Brain microvascular endothelial cell (primary cell): ENCODE data around the gene USP22.

Experiments
- DNase-seq: peaks from one replicate; pipeline ENCODE4 v3.0.0-alpha.2; 2020
- H3K27ac ChIP-seq: fragments of 250-450 bp; sonication (Bioruptor Pico); 2 replicates; pipeline ENCODE4 v1.5.1; 2020; ENCODE audit warnings: mild to moderate bottlenecking, moderate library complexity
- H3K27me3 ChIP-seq: fragments of 250-450 bp; sonication (Bioruptor Pico); replicated peaks from 2 replicates; pipeline ENCODE4 v1.5.1; 2020; ENCODE audit warnings: mild to moderate bottlenecking
- H3K36me3 ChIP-seq: fragments of 250-450 bp; sonication (Bioruptor Pico); replicated peaks from 2 replicates; pipeline ENCODE4 v1.5.1; 2020; ENCODE audit warnings: mild to moderate bottlenecking
- H3K4me3 ChIP-seq: 2 replicates; pipeline ENCODE4 v1.5.1; 2011; ENCODE audit warnings: low read depth, mild to moderate bottlenecking, control low read depth, low read length, moderate library complexity
- in situ Hi-C: cut with HindIII; loops from 2 replicates; pipeline ENCODE4 v1.10.0; 2017; ENCODE audit warnings: low sequenced_read_pairs, low pct_ligation_motif_present
- TF ChIP-seq, protein P1 (sequence below): IDR thresholded peaks from 2 replicates; pipeline ENCODE4 v1.5.1; 2011; ENCODE audit warnings: low read depth, mild to moderate bottlenecking, moderate library complexity, low read length, control low read depth, inconsistent platforms; ENCODE audit errors: missing control alignments

USP22 gene

GRCh38 chr17:21015564-21015963 lies 27.2 kb downstream of the USP22 start:
- TF ChIP-seq, protein P1, sequence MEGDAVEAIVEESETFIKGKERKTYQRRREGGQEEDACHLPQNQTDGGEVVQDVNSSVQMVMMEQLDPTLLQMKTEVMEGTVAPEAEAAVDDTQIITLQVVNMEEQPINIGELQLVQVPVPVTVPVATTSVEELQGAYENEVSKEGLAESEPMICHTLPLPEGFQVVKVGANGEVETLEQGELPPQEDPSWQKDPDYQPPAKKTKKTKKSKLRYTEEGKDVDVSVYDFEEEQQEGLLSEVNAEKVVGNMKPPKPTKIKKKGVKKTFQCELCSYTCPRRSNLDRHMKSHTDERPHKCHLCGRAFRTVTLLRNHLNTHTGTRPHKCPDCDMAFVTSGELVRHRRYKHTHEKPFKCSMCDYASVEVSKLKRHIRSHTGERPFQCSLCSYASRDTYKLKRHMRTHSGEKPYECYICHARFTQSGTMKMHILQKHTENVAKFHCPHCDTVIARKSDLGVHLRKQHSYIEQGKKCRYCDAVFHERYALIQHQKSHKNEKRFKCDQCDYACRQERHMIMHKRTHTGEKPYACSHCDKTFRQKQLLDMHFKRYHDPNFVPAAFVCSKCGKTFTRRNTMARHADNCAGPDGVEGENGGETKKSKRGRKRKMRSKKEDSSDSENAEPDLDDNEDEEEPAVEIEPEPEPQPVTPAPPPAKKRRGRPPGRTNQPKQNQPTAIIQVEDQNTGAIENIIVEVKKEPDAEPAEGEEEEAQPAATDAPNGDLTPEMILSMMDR, result no peak
- no peak overlapping the region for H3K4me3 ChIP-seq
- H3K36me3 ChIP-seq, result peaks cover 97% of the 10 kb centered on the region
- DNase-seq, result no peak
- no peak overlapping the region for H3K27ac ChIP-seq
- H3K27me3 ChIP-seq, result no peaks in the 10 kb centered on the region
- in situ Hi-C loops, result no loop called here

- no peak overlapping the region for H3K4me3 ChIP-seq
- in situ Hi-C loops, result no loop called here
- H3K27me3 ChIP-seq, result no peaks in the 10 kb centered on the region
- peak overlapping the region; percentile 45 for H3K27ac ChIP-seq
- TF ChIP-seq, protein P1, result no peak
- DNase-seq, result no peak
- H3K36me3 ChIP-seq, result peaks cover 99% of the 10 kb centered on the region
Observed at GRCh38 chr17:21014498-21014897, 28.3 kb downstream of the USP22 start.

DNA sequence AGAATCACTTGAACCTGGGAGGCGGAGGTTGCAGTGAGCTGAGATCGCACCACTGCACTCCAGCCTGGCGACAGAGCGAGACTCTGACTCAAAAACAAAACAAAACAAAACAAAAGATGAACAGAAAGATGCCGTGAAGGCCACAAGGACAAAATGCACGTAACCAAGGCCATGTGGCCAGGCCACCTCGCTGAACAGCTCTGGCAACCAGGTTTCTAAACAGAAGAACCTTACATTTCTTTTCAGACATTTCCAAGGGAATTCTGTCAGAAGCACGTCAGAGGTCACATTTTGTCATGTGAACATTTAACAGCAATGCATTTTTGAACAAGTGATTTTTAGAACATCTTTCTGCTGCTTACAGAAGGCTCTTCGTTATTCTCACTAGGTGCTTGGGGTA lies 28.8 kb downstream of the USP22 start:
- Histone ChIP-seq H3K36me3 (peaks cover 98% of the 10 kb centered on the region), H3K4me3 (no peak overlapping the region), H3K27ac (peak overlapping the region; percentile 45), H3K27me3 (no peaks in the 10 kb centered on the region)
- in situ Hi-C loops, result no loop called here
- DNase-seq, result peak; percentile 28
- TF ChIP-seq, protein P1, result no peak

DNA sequence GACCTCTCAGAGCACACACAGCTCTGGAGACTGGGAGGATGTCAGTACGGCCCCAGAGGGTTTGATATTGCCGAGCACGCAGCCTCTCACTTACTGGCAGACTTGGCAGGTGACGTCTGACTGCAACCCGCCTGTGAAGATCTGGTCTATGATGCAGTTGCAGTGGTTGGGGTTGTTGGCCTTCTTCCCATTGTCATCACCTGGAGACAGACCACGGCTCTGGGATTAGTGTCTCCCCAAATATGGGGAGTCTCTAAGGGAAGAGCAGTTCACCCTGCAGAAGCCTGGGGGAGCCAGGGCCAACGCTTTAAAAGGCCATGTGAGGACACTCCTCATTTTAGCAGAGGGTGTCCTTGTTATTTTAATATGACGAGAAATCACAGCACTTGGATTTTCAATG lies 30.1 kb downstream of the USP22 start:
- Histone ChIP-seq H3K4me3 (no peak overlapping the region), H3K27me3 (no peaks in the 10 kb centered on the region), H3K27ac (no peak overlapping the region), H3K36me3 (peaks cover 97% of the 10 kb centered on the region)
- TF ChIP-seq, protein P1, result no peak
- DNase-seq, result no peak
- in situ Hi-C loops, result no loop called here

DNA sequence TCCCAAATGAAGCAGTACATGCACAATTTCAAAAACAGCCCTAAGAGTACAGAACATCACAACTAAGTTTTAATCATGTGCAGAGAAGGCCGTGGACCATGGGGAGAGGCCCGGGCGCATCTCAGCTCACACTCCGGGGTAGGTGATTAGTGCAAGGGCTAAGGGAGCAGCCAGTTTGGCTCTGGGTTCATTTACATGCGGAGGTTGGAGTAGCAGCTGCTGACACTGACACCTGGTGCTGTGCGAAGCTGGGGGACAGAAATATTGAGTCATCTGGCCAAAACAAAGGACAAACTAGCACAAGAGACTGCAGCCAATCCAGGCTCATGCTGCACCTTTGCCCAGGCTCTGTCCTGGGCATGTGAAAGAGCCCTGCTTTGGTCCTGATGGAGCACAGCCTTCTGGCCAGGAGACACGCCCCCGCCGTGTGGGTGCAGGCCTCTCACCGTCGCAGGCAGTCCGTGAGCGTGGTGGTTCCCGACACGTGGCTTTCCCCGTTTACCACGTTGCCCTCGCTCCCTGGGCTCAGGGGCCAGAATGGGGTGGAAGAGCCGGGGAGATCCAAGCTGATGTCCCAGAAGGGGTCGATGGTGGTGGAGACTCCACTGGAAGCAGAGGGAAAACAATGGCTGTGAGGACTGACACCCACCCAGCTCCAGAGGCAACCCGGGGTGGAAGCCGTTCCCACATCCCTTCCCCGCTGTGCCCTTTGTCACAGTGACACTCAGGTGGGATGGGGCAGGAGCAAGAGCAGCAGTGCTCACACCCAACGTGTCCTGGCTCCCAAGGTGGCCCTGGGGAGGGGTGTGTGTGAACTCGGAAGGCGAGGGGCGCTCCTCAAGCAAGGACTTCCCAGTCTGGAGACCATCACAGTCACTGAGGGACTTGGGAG lies 31.9 kb downstream of the USP22 start:
- Histone ChIP-seq H3K4me3 (no peak overlapping the region), H3K27me3 (no peaks in the 10 kb centered on the region), H3K27ac (no peak overlapping the region), H3K36me3 (peaks cover 95% of the 10 kb centered on the region)
- in situ Hi-C loops, result no loop called here
- TF ChIP-seq, protein P1, result no peak
- DNase-seq, result no peak
